ENCODE data around the gene INS. TPM values are rescaled to one million over a fixed set of nuclear protein-coding genes. Genes with fewer than 3 reads are reported as not detected.

Gene INS
- total RNA-seq, 1 donor: not detected

GRCh38 chr11:2207212-2207611 lies 46.2 kb upstream of the INS start:
- H3K4me3 ChIP-seq (ENCODE audit: low read depth, low read length): no peak overlapping the region
- TF ChIP-seq, protein P1, sequence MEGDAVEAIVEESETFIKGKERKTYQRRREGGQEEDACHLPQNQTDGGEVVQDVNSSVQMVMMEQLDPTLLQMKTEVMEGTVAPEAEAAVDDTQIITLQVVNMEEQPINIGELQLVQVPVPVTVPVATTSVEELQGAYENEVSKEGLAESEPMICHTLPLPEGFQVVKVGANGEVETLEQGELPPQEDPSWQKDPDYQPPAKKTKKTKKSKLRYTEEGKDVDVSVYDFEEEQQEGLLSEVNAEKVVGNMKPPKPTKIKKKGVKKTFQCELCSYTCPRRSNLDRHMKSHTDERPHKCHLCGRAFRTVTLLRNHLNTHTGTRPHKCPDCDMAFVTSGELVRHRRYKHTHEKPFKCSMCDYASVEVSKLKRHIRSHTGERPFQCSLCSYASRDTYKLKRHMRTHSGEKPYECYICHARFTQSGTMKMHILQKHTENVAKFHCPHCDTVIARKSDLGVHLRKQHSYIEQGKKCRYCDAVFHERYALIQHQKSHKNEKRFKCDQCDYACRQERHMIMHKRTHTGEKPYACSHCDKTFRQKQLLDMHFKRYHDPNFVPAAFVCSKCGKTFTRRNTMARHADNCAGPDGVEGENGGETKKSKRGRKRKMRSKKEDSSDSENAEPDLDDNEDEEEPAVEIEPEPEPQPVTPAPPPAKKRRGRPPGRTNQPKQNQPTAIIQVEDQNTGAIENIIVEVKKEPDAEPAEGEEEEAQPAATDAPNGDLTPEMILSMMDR (IDR thresholded peaks at IDR 0.05; ENCODE audit: insufficient read depth, low read length): no peak
- DNase-seq (ENCODE audit: low read depth): no peak

GRCh38 chr11:2205981-2206690 lies 45.1 kb upstream of the INS start:
- no peak overlapping the region for H3K4me3 ChIP-seq (ENCODE audit: low read depth, low read length)
- TF ChIP-seq, protein P1 (IDR thresholded peaks at IDR 0.05; ENCODE audit: insufficient read depth, low read length): no peak
- DNase-seq (ENCODE audit: low read depth): no peak

DNA sequence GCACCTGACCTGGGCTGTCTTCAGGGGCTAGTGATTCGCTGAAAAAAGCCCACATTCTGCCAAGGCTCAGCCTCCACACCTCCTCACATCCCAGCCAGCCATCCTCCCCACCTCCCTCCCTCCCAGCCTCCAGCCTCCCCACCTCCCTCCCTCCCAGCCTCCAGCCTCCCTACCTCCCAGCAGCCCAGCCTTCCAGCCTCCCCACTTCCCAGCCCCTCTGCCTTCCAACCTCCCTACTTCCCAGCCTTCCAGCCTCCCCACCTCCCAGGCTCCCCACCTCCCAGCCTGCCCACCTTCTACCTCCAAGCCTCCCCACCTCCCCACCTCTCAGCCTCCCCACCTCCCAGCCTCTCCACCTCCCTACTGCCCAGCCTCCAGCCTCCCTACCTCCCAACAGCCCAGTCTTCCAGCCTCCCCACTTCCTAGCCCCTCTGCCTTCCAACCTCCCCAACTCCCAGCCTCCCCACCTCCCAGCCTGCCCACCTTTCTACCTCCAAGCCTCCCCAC lies 44.3 kb upstream of the INS start:
- H3K4me3 ChIP-seq (ENCODE audit: low read depth, low read length): no peak overlapping the region
- TF ChIP-seq, protein P1 (IDR thresholded peaks at IDR 0.05; ENCODE audit: insufficient read depth, low read length): no peak
- no peak for DNase-seq (ENCODE audit: low read depth)

DNA sequence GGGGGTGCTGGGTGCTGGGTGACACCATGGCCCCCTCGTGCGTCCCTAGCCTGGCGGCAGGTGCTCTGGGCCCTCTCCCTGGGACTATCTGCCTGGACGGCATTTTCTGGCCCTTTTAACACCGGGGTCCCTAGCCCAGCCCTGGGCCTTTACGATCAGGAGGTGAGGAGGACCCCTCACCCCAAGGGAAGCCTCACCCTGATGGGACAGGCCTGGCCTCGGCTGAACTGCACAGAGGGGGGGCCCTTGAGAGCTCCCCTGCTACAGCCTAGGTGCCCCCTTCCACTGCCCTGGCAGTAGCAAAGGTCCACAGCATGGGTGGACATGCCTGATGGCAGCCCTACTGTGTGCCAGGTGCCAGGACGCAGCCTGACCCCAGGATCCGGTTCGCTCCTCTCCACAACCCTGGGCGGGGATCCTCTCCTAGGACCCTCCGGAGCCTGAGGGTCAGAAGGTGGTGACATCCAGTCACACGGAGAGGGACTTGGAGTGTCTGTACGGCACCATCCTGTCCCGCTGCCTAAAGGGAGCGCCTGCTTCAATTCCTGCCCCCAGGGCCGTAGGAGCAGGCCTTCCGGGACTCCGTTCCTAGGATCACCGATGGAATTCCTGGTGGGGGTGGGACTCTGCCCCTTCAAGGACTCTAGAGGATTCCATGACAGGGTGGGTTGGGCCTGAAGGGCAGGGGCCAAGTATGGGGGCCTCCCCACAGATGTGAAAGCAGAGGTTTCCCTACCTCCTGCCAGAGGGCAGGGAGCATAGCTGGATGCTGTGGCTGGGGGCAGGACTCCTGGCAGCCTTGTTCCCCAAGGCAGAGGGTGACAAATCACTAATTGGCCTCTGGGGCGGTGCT lies 43.6 kb upstream of the INS start:
- no peak for DNase-seq (ENCODE audit: low read depth)
- TF ChIP-seq, protein P1 (IDR thresholded peaks at IDR 0.05; ENCODE audit: insufficient read depth, low read length): no peak

DNA sequence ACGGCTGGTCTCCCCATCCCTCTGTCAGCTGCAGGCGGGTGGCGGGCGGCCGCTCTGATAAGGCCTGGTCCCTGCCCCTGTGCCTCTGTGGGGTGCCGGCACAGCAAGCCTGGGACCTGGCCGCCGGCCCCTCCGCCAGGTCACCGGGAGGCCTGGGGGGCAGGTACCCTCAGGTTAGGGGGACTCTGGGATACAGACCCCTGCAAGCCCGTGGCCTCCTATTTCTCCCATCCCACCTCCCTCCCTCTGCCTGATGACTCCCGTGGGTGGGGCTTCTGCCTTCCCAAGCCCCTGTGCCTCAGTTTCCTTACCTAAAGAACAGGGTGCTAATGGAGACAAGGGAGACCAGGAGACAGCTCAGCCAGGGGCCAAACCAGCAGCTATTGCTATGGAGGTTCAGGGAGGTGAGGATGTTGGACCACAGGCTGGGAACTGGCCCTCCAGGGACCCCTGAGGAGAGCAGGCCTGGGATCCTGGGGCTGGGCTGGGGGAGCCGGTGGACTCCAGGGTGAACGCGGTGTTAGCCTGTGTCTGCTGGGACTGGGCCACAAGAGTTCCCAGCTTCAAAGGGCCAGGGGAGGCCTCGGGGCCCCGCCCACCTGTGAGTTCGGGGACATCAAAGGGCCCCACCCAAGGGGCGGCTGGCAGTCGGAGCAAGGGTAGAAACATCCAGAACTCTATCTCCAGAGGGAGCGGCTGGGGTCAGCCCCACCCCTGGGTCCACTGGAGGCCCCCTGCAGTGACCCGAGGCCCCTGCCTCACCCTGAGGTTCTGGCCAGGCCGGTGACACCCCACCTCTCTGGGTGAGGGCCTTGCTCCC lies 42.6 kb upstream of the INS start:
- DNase-seq (ENCODE audit: low read depth): no peak
- TF ChIP-seq, protein P1 (IDR thresholded peaks at IDR 0.05; ENCODE audit: insufficient read depth, low read length): no peak
- no peak overlapping the region for H3K4me3 ChIP-seq (ENCODE audit: low read depth, low read length)

More for the DNA sequence above, 43.6 kb upstream of the INS start:
- H3K4me3 ChIP-seq (ENCODE audit: low read depth, low read length): no peak overlapping the region

- DNase-seq (ENCODE audit: low read depth): no peak
- no peak overlapping the region for H3K4me3 ChIP-seq (ENCODE audit: low read depth, low read length)
- TF ChIP-seq, protein P1 (IDR thresholded peaks at IDR 0.05; ENCODE audit: insufficient read depth, low read length): no peak
Measured at GRCh38 chr11:2202900-2203439, 42.0 kb upstream of the INS start.
